ENCODE data around the gene INTS15.
A peak's percentile ranks its signal among the peaks of the same experiment; 100 is the strongest.
"Not testable (repeated sequence)": the region's sequence is repeated elsewhere in the genome, so short reads cannot be mapped to it uniquely, and the experiment has no call there.

INTS15 gene

GRCh38 chr7:6563936-6564770, 25.7 kb upstream of the INTS15 start:
- no peaks in the 10 kb centered on the region for H3K4me1 Mint-ChIP-seq
- ATAC-seq (replicated peaks; ENCODE audit: extremely low read depth, poor library complexity, severe bottlenecking), result no peak
- H3K36me3 Mint-ChIP-seq (ENCODE audit: insufficient read depth), result peaks cover 2% of the 10 kb centered on the region
- H3K27ac Mint-ChIP-seq (ENCODE audit: low read depth), result no peak overlapping the region
- H3K27me3 Mint-ChIP-seq, result peaks cover 29% of the 10 kb centered on the region
- no peaks in the 10 kb centered on the region for H3K9me3 Mint-ChIP-seq
- DNase-seq (ENCODE audit: low spot score in 2 of 2), result no peak
- H3K4me3 Mint-ChIP-seq, result no peak overlapping the region

GRCh38 chr7:6565655-6566054, 24.2 kb upstream of the INTS15 start:
- H3K9me3 Mint-ChIP-seq, result no peaks in the 10 kb centered on the region
- no peaks in the 10 kb centered on the region for H3K4me1 Mint-ChIP-seq
- no peaks in the 10 kb centered on the region for H3K36me3 Mint-ChIP-seq (ENCODE audit: insufficient read depth)
- ATAC-seq (replicated peaks; ENCODE audit: extremely low read depth, poor library complexity, severe bottlenecking) (no peak), DNase-seq (ENCODE audit: low spot score in 2 of 2) (no peak)
- no peak overlapping the region for H3K4me3 Mint-ChIP-seq
- H3K27ac Mint-ChIP-seq (ENCODE audit: low read depth), result peak overlapping the region; percentile 69
- peaks cover 20% of the 10 kb centered on the region for H3K27me3 Mint-ChIP-seq

GRCh38 chr7:6567886-6568285, 21.9 kb upstream of the INTS15 start:
- Mint-ChIP-seq H3K4me1 (no peaks in the 10 kb centered on the region), H3K4me3 (no peak overlapping the region), H3K27ac (ENCODE audit: low read depth) (no peak overlapping the region), H3K27me3 (peaks cover 28% of the 10 kb centered on the region), H3K36me3 (ENCODE audit: insufficient read depth) (peaks cover under 1% of the 10 kb centered on the region), H3K9me3 (no peaks in the 10 kb centered on the region)
- ATAC-seq (replicated peaks; ENCODE audit: extremely low read depth, poor library complexity, severe bottlenecking) (no peak), DNase-seq (ENCODE audit: low spot score in 2 of 2) (no peak)

GRCh38 chr7:6571160-6571779, 18.6 kb upstream of the INTS15 start:
- ATAC-seq (replicated peaks; ENCODE audit: extremely low read depth, poor library complexity, severe bottlenecking), result no peak
- H3K9me3 Mint-ChIP-seq, result no peaks in the 10 kb centered on the region

GRCh38 chr7:6575281-6576023, 14.4 kb upstream of the INTS15 start:
- DNase-seq (ENCODE audit: low spot score in 2 of 2), result no peak
- Mint-ChIP-seq H3K4me1 (peaks cover 15% of the 10 kb centered on the region), H3K27me3 (peaks cover 10% of the 10 kb centered on the region), H3K36me3 (ENCODE audit: insufficient read depth) (peaks cover 11% of the 10 kb centered on the region), H3K27ac (ENCODE audit: low read depth) (no peak overlapping the region), H3K4me3 (peak overlapping the region; percentile 87), H3K9me3 (no peaks in the 10 kb centered on the region)
- ATAC-seq (replicated peaks; ENCODE audit: extremely low read depth, poor library complexity, severe bottlenecking), result no peak

More at GRCh38 chr7:6571160-6571779, 18.6 kb upstream of the INTS15 start:
- Mint-ChIP-seq H3K36me3 (ENCODE audit: insufficient read depth) (peaks cover 4% of the 10 kb centered on the region), H3K4me3 (no peak overlapping the region), H3K27me3 (peaks cover 24% of the 10 kb centered on the region), H3K4me1 (no peaks in the 10 kb centered on the region), H3K27ac (ENCODE audit: low read depth) (no peak overlapping the region)
- no peak for DNase-seq (ENCODE audit: low spot score in 2 of 2)

GRCh38 chr7:6576024-6576866, 13.6 kb upstream of the INTS15 start:
- Mint-ChIP-seq H3K36me3 (ENCODE audit: insufficient read depth) (peaks cover 14% of the 10 kb centered on the region), H3K9me3 (no peaks in the 10 kb centered on the region), H3K27me3 (peaks cover 10% of the 10 kb centered on the region), H3K4me3 (peak overlapping the region; percentile 87), H3K27ac (ENCODE audit: low read depth) (no peak overlapping the region), H3K4me1 (peaks cover 15% of the 10 kb centered on the region)
- ATAC-seq (replicated peaks; ENCODE audit: extremely low read depth, poor library complexity, severe bottlenecking) (no peak), DNase-seq (ENCODE audit: low spot score in 2 of 2) (no peak)

GRCh38 chr7:6576867-6577368, 12.9 kb upstream of the INTS15 start:
- not testable (repeated sequence) for H3K9me3 Mint-ChIP-seq; ATAC-seq (replicated peaks; ENCODE audit: extremely low read depth, poor library complexity, severe bottlenecking); DNase-seq (ENCODE audit: low spot score in 2 of 2)
- Mint-ChIP-seq H3K4me1 (peaks cover 15% of the 10 kb centered on the region), H3K27me3 (peaks cover 10% of the 10 kb centered on the region), H3K27ac (ENCODE audit: low read depth) (peak overlapping the region; percentile 94), H3K4me3 (peak overlapping the region; percentile 87), H3K36me3 (ENCODE audit: insufficient read depth) (peaks cover 19% of the 10 kb centered on the region)

- Mint-ChIP-seq H3K27ac (ENCODE audit: low read depth) (peak within 1 kb of the TSS; percentile 94), H3K9me3 (no peaks in the 10 kb centered on the region), H3K36me3 (ENCODE audit: insufficient read depth) (peaks cover 21% of the 10 kb centered on the region), H3K4me1 (peaks cover 15% of the 10 kb centered on the region), H3K4me3 (peak within 1 kb of the TSS; percentile 87), H3K27me3 (peaks cover 6% of the 10 kb centered on the region)
- peak; percentile 94 for ATAC-seq (replicated peaks; ENCODE audit: extremely low read depth, poor library complexity, severe bottlenecking)
- DNase-seq (ENCODE audit: low spot score in 2 of 2), result peak; percentile 68 to 77
Observed at GRCh38 chr7:6577369-6578113, 12.3 kb upstream of the INTS15 start, which contains the start of gene ZDHHC4. TSS of gene ZDHHC4 (plus strand) at chr7:6577454. CDS start at chr7:6580562, 3,108 bp downstream.

GRCh38 chr7:6578114-6579084, 11.4 kb upstream of the INTS15 start:
- peaks cover 15% of the 10 kb centered on the region for H3K4me1 Mint-ChIP-seq
- no peaks in the 10 kb centered on the region for H3K27me3 Mint-ChIP-seq
- peaks cover 23% of the 10 kb centered on the region for H3K36me3 Mint-ChIP-seq (ENCODE audit: insufficient read depth)
- ATAC-seq (replicated peaks; ENCODE audit: extremely low read depth, poor library complexity, severe bottlenecking) (no peak), DNase-seq (ENCODE audit: low spot score in 2 of 2) (no peak)
- H3K4me3 Mint-ChIP-seq, result peak overlapping the region; percentile 87
- H3K27ac Mint-ChIP-seq (ENCODE audit: low read depth), result peak overlapping the region; percentile 94
- H3K9me3 Mint-ChIP-seq, result no peaks in the 10 kb centered on the region

GRCh38 chr7:6579446-6579845, 10.4 kb upstream of the INTS15 start:
- no peaks in the 10 kb centered on the region for H3K9me3 Mint-ChIP-seq
- ATAC-seq (replicated peaks; ENCODE audit: extremely low read depth, poor library complexity, severe bottlenecking), result no peak
- H3K27ac Mint-ChIP-seq (ENCODE audit: low read depth), result peak overlapping the region; percentile 94
- H3K4me3 Mint-ChIP-seq, result peak overlapping the region; percentile 87
- no peak for DNase-seq (ENCODE audit: low spot score in 2 of 2)
- peaks cover 29% of the 10 kb centered on the region for H3K36me3 Mint-ChIP-seq (ENCODE audit: insufficient read depth)
- peaks cover 15% of the 10 kb centered on the region for H3K4me1 Mint-ChIP-seq
- H3K27me3 Mint-ChIP-seq, result no peaks in the 10 kb centered on the region

Measured in central memory CD8-positive, alpha-beta T cell (primary cell).